Liver (tissue), 9 donors: Measurements from ENCODE around the gene CIB4. TPM values are rescaled to one million over a fixed set of nuclear protein-coding genes. Genes with fewer than 3 reads are reported as not detected.

ENCODE experiments used
- DNase-seq: peaks from one replicate; pipeline ENCODE4 v3.0.0-alpha.2; 2017; ENCODE audit warnings: low spot score
- H3K27ac ChIP-seq, 2 donors: one replicate each; pipeline ENCODE4 v1.7.0; 2013; ENCODE audit warnings: inconsistent platforms in 2 of 2, low read length in 2 of 2, control low read depth in 1 of 2, low read depth in 1 of 2, mild to moderate bottlenecking in 1 of 2
- H3K27me3 ChIP-seq, 4 donors: one replicate each; pipeline versions ENCODE4 v1.6.1 to v1.7.0; 2013; ENCODE audit warnings: low read length in 3 of 4, inconsistent platforms in 1 of 4, mild to moderate bottlenecking in 1 of 4, moderate library complexity in 1 of 4; ENCODE audit not compliant: control insufficient read depth in 4 of 4, insufficient read depth in 4 of 4
- H3K36me3 ChIP-seq, 4 donors: one replicate each; pipeline versions ENCODE4 v1.6.1 to v1.7.0; 2013; ENCODE audit warnings: low read length in 3 of 4, mild to moderate bottlenecking in 3 of 4, low read depth in 1 of 4, moderate library complexity in 1 of 4; ENCODE audit not compliant: control insufficient read depth in 4 of 4, insufficient read depth in 3 of 4
- H3K4me1 ChIP-seq, 4 donors: one replicate each; pipeline versions ENCODE4 v1.6.1 to v1.7.0; 2013; ENCODE audit warnings: low read length in 3 of 4, mild to moderate bottlenecking in 3 of 4, moderate library complexity in 1 of 4; ENCODE audit not compliant: control insufficient read depth in 4 of 4, insufficient read depth in 4 of 4
- H3K4me3 ChIP-seq, 3 donors: one replicate each; pipeline versions ENCODE4 v1.6.1 to v1.7.0; 2013; ENCODE audit warnings: low read length in 3 of 3, control low read depth in 1 of 3, low read depth in 1 of 3, mild to moderate bottlenecking in 1 of 3
- H3K9ac ChIP-seq, 2 donors: one replicate each; pipeline ENCODE4 v1.7.0; 2013; ENCODE audit warnings: low read length in 2 of 2, mild to moderate bottlenecking in 2 of 2, moderate library complexity in 2 of 2, control low read depth in 1 of 2, low read depth in 1 of 2
- H3K9me3 ChIP-seq, 4 donors: one replicate each; pipeline versions ENCODE4 v1.6.1 to v1.7.0; 2013; ENCODE audit warnings: low read length in 3 of 4; ENCODE audit not compliant: control insufficient read depth in 4 of 4
- ATF3 ChIP-seq: IDR thresholded peaks from 2 replicates; pipeline ENCODE4 v1.6.1; 2016; ENCODE audit warnings: antibody characterized with exemption
- CTCF ChIP-seq: fragments of 150-350 bp; IDR thresholded peaks from 2 replicates; pipeline ENCODE4 v1.5.1; 2017; ENCODE audit warnings: improper control_type of control experiment, low read depth, low read length; ENCODE audit not compliant: missing input control
- EGR1 ChIP-seq, 2 donors: IDR thresholded peaks; 2 replicates each; pipeline ENCODE4 v1.6.1; 2016 to 2018; ENCODE audit warnings: antibody characterized with exemption in 2 of 2, low read depth in 2 of 2
- FOXA1 ChIP-seq: IDR thresholded peaks from 2 replicates; pipeline ENCODE4 v1.6.1; 2016; ENCODE audit warnings: antibody characterized with exemption
- FOXA2 ChIP-seq: IDR thresholded peaks from 2 replicates; pipeline ENCODE4 v1.6.1; 2016; ENCODE audit warnings: antibody characterized with exemption
- GABPA ChIP-seq, 2 donors: IDR thresholded peaks in 1 of 2; conservative IDR thresholded peaks in 1 of 2; 2 replicates each; pipeline ENCODE4 v1.6.1; 2016; ENCODE audit warnings: antibody characterized with exemption in 2 of 2, mild to moderate bottlenecking in 1 of 2, moderate library complexity in 1 of 2
- HNF4A ChIP-seq, 2 donors: conservative IDR thresholded peaks; 2 replicates each; pipeline ENCODE4 v1.6.1; 2016; ENCODE audit warnings: antibody characterized with exemption in 2 of 2, mild to moderate bottlenecking in 2 of 2
- HNF4G ChIP-seq: IDR thresholded peaks from 2 replicates; pipeline ENCODE4 v1.6.1; 2016; ENCODE audit warnings: antibody characterized with exemption
- JUND ChIP-seq, 2 donors: IDR thresholded peaks; 2 replicates each; pipeline ENCODE4 v1.6.1; 2016; ENCODE audit warnings: antibody characterized with exemption in 2 of 2
- MAX ChIP-seq: IDR thresholded peaks from 2 replicates; pipeline ENCODE4 v1.6.1; 2016; ENCODE audit warnings: antibody characterized with exemption
- NR2F2 ChIP-seq: IDR thresholded peaks from 2 replicates; pipeline ENCODE4 v1.6.1; 2016; ENCODE audit warnings: antibody characterized with exemption
- RAD21 ChIP-seq, 2 donors: IDR thresholded peaks; 2 replicates each; pipeline ENCODE4 v1.6.1; 2016; ENCODE audit warnings: antibody characterized with exemption in 2 of 2, mild to moderate bottlenecking in 2 of 2
- REST ChIP-seq: IDR thresholded peaks from 2 replicates; pipeline ENCODE4 v1.6.1; 2016; ENCODE audit warnings: antibody characterized with exemption, mild to moderate bottlenecking
- RXRA ChIP-seq, 2 donors: IDR thresholded peaks; 2 replicates each; pipeline ENCODE4 v1.6.1; 2017 to 2018; ENCODE audit warnings: antibody characterized with exemption in 2 of 2, mild to moderate bottlenecking in 1 of 2
- SP1 ChIP-seq: IDR thresholded peaks from 2 replicates; pipeline ENCODE4 v1.6.1; 2018; ENCODE audit warnings: antibody characterized with exemption, mild to moderate bottlenecking
- TAF1 ChIP-seq: conservative IDR thresholded peaks from 2 replicates; pipeline ENCODE4 v1.6.1; 2016; ENCODE audit warnings: antibody characterized with exemption, mild to moderate bottlenecking
- YY1 ChIP-seq: IDR thresholded peaks from 2 replicates; pipeline ENCODE4 v1.6.1; 2016; ENCODE audit warnings: antibody characterized with exemption, mild to moderate bottlenecking
- ZBTB33 ChIP-seq: IDR thresholded peaks from 2 replicates; pipeline ENCODE4 v1.6.1; 2016; ENCODE audit warnings: antibody characterized with exemption
- WGBS: extraction: QIAGEN DNeasy Blood & Tissue Kit; methylation state at CpG from one replicate; pipeline ENCODE4 v1.1.7; 2013; 5-methylcytosine and 5-hydroxymethylcytosine counted together
- polyA plus RNA-seq, 2 donors: library from polyadenylated mRNA; stranded (reverse) in 1 of 2; unstranded in 1 of 2; fragments of 200-250 nt in 1 of 2; fragments of >200 nt in 1 of 2; fragmentation: Nextera tagmentation in 1 of 2; extraction: Ambion mirVana in 1 of 2; gene quantifications; one replicate each; pipeline versions ENCODE4 v1.2.1 to v1.2.3, GENCODE V29; 2013 to 2015
- total RNA-seq, 2 donors: library from RNA; depleted of rRNA; stranded (reverse); fragments of >200 nt; gene quantifications; one replicate each; pipeline ENCODE4 v1.2.3, GENCODE V29; 2014
- donor health status: healthy.
- donor health status: healthy.
- donor health status: healthy.
- donor health status: healthy.
- donor health status: healthy.

The CIB4 gene
- total and polyA plus RNA-seq, 4 donors, result not detected

- no peaks in the 10 kb centered on the region for H3K36me3 ChIP-seq
- H3K9ac ChIP-seq, result no peak overlapping the region
- 46% methylated on average over 8 of the region's 8 CpGs for WGBS
- no peaks in the 10 kb centered on the region for H3K4me1 ChIP-seq
- no peak overlapping the region for H3K27ac ChIP-seq
- no peaks in the 10 kb centered on the region for H3K9me3 ChIP-seq
- peaks cover 0 to 7% (median 2%) of the 10 kb centered on the region in 4 donors for H3K27me3 ChIP-seq
- no peak for DNase-seq
- TF ChIP-seq JUND (IDR thresholded peaks at IDR 0.05) (no peak), FOXA2 (no peak), FOXA1 (no peak), YY1 (no peak), REST (no peak), HNF4G (no peak), ATF3 (no peak), CTCF (no peak), EGR1 (IDR thresholded peaks at IDR 0.05; ENCODE audit: low read depth in 2 of 2) (no peak), RXRA (IDR thresholded peaks at IDR 0.05) (no peak)
- no peak overlapping the region for H3K4me3 ChIP-seq
These were observed 21.6 kb downstream of the CIB4 start for GRCh38 chr2:26619521-26619951.

GRCh38 chr2:26619096-26619495 lies 22.1 kb downstream of the CIB4 start:
- DNase-seq, result no peak
- H3K4me1 ChIP-seq, result no peaks in the 10 kb centered on the region

More at GRCh38 chr2:26619096-26619495, 22.1 kb downstream of the CIB4 start:
- peaks cover 0 to 7% (median 2%) of the 10 kb centered on the region in 4 donors for H3K27me3 ChIP-seq
- no peak overlapping the region for H3K4me3 ChIP-seq
- 73% methylated on average over 11 of the region's 11 CpGs for WGBS
- no peaks in the 10 kb centered on the region for H3K9me3 ChIP-seq
- H3K36me3 ChIP-seq, result no peaks in the 10 kb centered on the region
- TF ChIP-seq REST (no peak), MAX (no peak), TAF1 (no peak), CTCF (no peak), RXRA (IDR thresholded peaks at IDR 0.05) (no peak), HNF4A (conservative IDR thresholded peaks at IDR 0.05) (no peak), HNF4G (no peak), YY1 (no peak), ZBTB33 (no peak), EGR1 (IDR thresholded peaks at IDR 0.05; ENCODE audit: low read depth in 2 of 2) (no peak), GABPA (IDR thresholded peaks at IDR 0.05 in 1 of 2, conservative IDR thresholded peaks at IDR 0.05 in 1 of 2) (no peak), ATF3 (no peak), NR2F2 (no peak), JUND (IDR thresholded peaks at IDR 0.05) (no peak), FOXA2 (no peak), RAD21 (IDR thresholded peaks at IDR 0.05) (no peak), FOXA1 (no peak), SP1 (no peak)
- H3K27ac ChIP-seq, result no peak overlapping the region
- H3K9ac ChIP-seq, result no peak overlapping the region
